ENCODE results near the gene GMIP.

GMIP gene

DNA sequence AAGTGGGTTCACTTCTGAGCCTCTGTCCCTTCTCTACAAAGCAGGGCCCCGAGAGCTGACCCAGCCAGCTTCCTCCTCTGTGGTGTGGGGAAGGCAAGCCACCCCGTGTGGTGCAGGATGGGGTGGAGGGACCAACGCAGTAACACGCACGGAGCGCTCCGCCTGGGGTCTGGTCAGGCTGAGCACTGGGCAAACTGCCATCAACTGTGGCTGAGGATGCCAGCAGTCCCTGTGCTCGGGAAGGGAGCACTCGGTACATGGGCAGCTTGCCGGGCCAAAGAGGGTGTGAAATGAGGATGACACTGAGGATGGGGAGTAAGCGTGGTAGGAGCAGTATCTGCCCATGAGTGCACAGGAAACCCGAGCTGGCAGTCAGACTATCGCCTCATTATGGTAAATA lies 7.6 kb upstream of the GMIP start:
- no peak for DNase-seq (ENCODE audit: low read depth)
- no peak overlapping the region for H3K4me3 ChIP-seq (ENCODE audit: low read length)
- no peak for TF ChIP-seq CTCF (conservative IDR thresholded peaks at IDR 0.05; ENCODE audit: low read depth, low read length)

- DNase-seq (ENCODE audit: low read depth), result no peak
- no peak overlapping the region for H3K4me3 ChIP-seq (ENCODE audit: low read length)
- TF ChIP-seq CTCF (conservative IDR thresholded peaks at IDR 0.05; ENCODE audit: low read depth, low read length), result no peak
These were observed 6.9 kb upstream of the GMIP start for GRCh38 chr19:19650331-19650730.

GRCh38 chr19:19649580-19649995 lies 6.1 kb upstream of the GMIP start:
- DNase-seq (ENCODE audit: low read depth), result no peak
- no peak for TF ChIP-seq CTCF (conservative IDR thresholded peaks at IDR 0.05; ENCODE audit: low read depth, low read length)
- no peak overlapping the region for H3K4me3 ChIP-seq (ENCODE audit: low read length)

GRCh38 chr19:19649155-19649554 lies 5.7 kb upstream of the GMIP start:
- no peak for DNase-seq (ENCODE audit: low read depth)
- H3K4me3 ChIP-seq (ENCODE audit: low read length), result no peak overlapping the region
- TF ChIP-seq CTCF (conservative IDR thresholded peaks at IDR 0.05; ENCODE audit: low read depth, low read length), result no peak

DNA sequence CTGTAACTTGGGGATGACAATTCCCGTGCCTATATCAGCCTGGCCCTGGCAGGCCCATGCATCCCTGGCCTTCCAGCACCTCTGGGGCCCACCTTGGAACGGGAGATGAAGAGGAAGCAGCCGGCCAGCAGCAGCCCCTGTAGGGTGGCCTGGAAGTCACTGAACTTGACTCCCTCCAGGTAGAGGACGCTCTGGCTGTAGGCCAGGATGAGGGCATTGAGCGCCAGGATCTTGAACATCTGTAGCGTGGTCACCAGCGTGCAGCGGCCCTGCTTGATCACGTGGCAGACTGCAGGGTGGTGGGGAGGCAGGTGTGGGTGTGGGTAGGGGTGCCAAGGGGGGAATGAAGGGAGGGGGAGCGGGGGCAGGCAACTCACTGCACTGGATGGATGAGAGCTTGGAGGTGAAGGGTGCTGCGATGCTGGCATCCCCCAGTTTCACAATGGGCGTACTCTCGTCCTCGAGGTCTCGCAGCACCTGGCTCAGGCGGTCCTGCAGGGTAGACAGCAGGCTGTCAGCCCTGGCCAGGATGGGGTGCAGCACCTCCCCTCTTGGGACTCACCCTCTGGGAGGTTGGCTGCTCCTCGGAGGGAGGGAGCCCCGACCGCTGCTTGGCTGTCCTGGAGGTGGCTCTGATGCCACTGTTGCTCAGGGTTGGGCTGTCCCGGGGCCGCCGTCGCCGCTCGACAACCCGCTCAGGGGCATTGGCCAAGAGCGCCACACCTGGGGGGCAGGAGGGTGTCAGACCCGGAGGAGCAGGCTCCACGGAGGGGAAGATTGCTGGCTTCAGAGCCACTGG lies 3.8 kb upstream of the GMIP start:
- no peak for DNase-seq (ENCODE audit: low read depth)
- no peak overlapping the region for H3K4me3 ChIP-seq (ENCODE audit: low read length)
- TF ChIP-seq CTCF (conservative IDR thresholded peaks at IDR 0.05; ENCODE audit: low read depth, low read length), result no peak

DNA sequence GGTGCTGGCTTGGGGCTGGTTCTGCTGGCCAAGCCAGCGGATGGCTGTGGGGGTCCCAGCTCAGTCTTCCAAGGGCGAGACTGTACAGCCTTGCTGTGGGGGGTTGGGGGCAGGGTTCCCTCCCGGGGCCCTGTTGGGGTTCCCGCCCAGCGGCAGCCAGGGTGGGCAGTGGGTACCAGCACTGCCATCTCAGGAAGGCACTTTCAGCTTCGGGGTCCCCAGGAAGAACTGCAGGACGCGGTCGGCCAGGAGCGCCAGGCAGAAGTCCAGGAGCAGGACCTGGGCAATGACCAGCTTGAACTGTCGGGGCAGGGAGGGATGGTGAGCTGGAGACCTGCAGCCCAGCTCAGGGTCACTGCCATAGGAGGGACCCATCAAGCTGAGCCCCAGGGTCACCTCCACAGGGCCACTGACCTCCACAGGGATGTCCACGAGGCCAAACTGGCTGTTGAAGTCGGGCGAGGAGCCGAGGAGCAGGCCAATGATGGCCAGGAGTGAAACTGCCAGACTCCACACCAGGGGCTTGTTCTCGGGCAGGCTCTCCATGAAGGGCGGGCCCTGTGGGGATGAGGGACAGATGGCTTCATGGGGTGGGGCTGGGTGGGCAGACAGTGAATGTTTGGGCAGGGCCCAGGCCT lies 1.9 kb upstream of the GMIP start:
- no peak for TF ChIP-seq CTCF (conservative IDR thresholded peaks at IDR 0.05; ENCODE audit: low read depth, low read length)
- no peak overlapping the region for H3K4me3 ChIP-seq (ENCODE audit: low read length)
- DNase-seq (ENCODE audit: low read depth), result no peak

- no peak for TF ChIP-seq CTCF (conservative IDR thresholded peaks at IDR 0.05; ENCODE audit: low read depth, low read length)
- no peak for DNase-seq (ENCODE audit: low read depth)
- H3K4me3 ChIP-seq (ENCODE audit: low read length), result no peak overlapping the region
These were observed 564 bp upstream of the GMIP start for GRCh38 chr19:19644054-19644388.
